Lower lobe of right lung (tissue), 2 donors: ENCODE measurements around the gene CCL19. TPM values are rescaled to one million over a fixed set of nuclear protein-coding genes. Genes with fewer than 3 reads are reported as not detected.

Source experiments
- ATAC-seq, 2 donors: fragments of 200-7000 bp; cut with Tn5 transposase; one replicate each; pipeline ENCODE4 v1.9.1; 2020 to 2022; ENCODE audit warnings: mild to moderate bottlenecking in 2 of 2, moderate library complexity in 2 of 2
- DNase-seq: peaks from one replicate; pipeline ENCODE4 v3.0.0-alpha.2; 2020
- H3K27ac ChIP-seq: fragments of 200-600 bp; one replicate; pipeline ENCODE4 v1.8.0; 2022
- H3K27me3 ChIP-seq: fragments of 200-600 bp; one replicate; pipeline ENCODE4 v1.8.0; 2022; ENCODE audit warnings: low read depth
- H3K36me3 ChIP-seq: fragments of 200-600 bp; one replicate; pipeline ENCODE4 v1.8.0; 2022; ENCODE audit warnings: mild to moderate bottlenecking
- H3K4me1 ChIP-seq: fragments of 200-600 bp; one replicate; pipeline ENCODE4 v1.8.0; 2022
- H3K4me3 ChIP-seq: fragments of 200-600 bp; one replicate; pipeline ENCODE4 v1.8.0; 2022; ENCODE audit warnings: mild to moderate bottlenecking
- H3K9me3 ChIP-seq: fragments of 200-600 bp; one replicate; pipeline ENCODE4 v1.8.0; 2022
- intact Hi-C: fragments of 100-400 bp; cut with DNase I; formaldehyde crosslinking; loops from one replicate; pipeline ENCODE4 v1.11.0; 2022
- total RNA-seq: library from RNA; stranded (reverse); fragmentation: NEBNext Ultra II Directional; extraction: Animal tissue kit (Norgen Biotek cat#: 25700); gene quantifications from one replicate; pipeline ENCODE4 v1.2.1, GENCODE V29; 2021
- TF ChIP-seq, protein P1 (sequence below): fragments of 200-600 bp; IDR thresholded peaks from one replicate; pipeline ENCODE4 v1.8.0; 2022; ENCODE audit warnings: antibody characterized with exemption, mild to moderate bottlenecking
- donor health status: DM: no; HTN: yes; CAD: no; lungs with severe emphysema.

The CCL19 gene
- total RNA-seq, 1 donor from 2014 or later: 2.4 TPM

DNA sequence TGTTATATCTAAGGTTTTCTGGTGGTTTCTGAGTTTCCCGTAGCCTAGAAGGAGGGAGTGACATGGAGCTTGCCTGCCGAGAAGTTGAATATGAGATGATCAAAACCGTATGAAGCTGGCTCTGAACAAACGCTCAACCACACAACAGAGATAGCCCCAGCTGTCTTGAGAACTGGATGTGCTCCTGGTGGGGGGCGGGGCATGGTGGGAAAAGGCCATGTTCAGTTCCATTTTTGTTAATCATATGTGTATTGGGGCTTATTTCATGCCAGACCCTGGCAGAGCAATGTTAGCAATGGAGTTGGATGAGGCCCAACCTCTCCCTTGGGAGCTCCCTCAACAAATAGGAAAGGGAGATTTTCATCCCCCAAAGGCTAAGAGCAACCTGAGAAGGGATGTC is 4.8 kb downstream of the CCL19 start:
- Histone ChIP-seq H3K9me3 (no peaks in the 10 kb centered on the region), H3K27ac (no peak overlapping the region), H3K36me3 (no peaks in the 10 kb centered on the region), H3K4me1 (peaks cover 5% of the 10 kb centered on the region), H3K4me3 (no peak overlapping the region), H3K27me3 (no peaks in the 10 kb centered on the region)
- DNase-seq (no peak), ATAC-seq (no peak)
- TF ChIP-seq, protein P1, sequence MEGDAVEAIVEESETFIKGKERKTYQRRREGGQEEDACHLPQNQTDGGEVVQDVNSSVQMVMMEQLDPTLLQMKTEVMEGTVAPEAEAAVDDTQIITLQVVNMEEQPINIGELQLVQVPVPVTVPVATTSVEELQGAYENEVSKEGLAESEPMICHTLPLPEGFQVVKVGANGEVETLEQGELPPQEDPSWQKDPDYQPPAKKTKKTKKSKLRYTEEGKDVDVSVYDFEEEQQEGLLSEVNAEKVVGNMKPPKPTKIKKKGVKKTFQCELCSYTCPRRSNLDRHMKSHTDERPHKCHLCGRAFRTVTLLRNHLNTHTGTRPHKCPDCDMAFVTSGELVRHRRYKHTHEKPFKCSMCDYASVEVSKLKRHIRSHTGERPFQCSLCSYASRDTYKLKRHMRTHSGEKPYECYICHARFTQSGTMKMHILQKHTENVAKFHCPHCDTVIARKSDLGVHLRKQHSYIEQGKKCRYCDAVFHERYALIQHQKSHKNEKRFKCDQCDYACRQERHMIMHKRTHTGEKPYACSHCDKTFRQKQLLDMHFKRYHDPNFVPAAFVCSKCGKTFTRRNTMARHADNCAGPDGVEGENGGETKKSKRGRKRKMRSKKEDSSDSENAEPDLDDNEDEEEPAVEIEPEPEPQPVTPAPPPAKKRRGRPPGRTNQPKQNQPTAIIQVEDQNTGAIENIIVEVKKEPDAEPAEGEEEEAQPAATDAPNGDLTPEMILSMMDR: no peak
- intact Hi-C loops: no loop called here

DNA sequence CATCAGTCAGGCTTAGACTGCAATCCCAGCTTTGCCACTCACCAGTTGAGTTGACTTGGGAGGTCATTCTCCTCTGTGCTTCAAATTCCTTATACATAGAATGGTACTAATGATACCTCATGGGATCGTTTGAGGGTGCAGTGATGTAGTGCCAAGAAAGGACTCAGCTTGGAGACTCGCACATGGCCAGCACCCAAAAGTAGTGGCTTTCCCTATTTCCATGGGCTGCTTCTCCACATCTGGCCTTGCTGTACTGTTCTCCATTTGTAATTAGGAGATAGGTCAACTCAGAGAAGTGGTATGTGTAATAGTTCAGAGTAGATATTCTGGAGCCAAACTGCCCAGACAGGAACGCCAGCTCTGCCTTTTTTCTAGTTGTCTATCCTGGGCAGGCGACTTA is 5.5 kb downstream of the CCL19 start:
- intact Hi-C loops: no loop called here
- TF ChIP-seq, protein P1: no peak
- Histone ChIP-seq H3K27ac (no peak overlapping the region), H3K27me3 (no peaks in the 10 kb centered on the region), H3K9me3 (no peaks in the 10 kb centered on the region), H3K4me1 (peaks cover under 1% of the 10 kb centered on the region), H3K36me3 (no peaks in the 10 kb centered on the region), H3K4me3 (no peak overlapping the region)
- DNase-seq: no peak
- ATAC-seq: no peak

DNA sequence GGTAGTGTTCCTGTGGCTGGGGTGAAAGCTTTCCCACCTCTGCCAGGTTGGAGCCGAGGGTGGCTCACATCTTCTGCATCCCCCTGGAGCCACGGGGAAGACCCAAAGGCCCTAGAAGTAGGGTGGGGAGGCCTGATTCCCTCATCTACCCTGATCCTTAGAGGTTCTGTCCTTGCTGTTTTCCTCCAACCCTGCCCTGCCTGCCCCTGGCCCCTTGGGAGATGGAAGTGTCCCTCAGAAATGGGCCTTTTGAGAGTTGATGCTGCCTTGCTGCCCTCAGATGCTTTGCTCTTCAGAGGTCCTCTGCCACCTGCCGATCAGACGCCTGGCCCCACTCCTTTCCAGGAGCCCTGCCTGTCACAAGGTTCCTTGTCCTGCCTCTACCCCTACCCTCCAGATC is 6.3 kb downstream of the CCL19 start:
- Histone ChIP-seq H3K4me1 (no peaks in the 10 kb centered on the region), H3K9me3 (no peaks in the 10 kb centered on the region), H3K27me3 (no peaks in the 10 kb centered on the region), H3K27ac (no peak overlapping the region), H3K36me3 (no peaks in the 10 kb centered on the region), H3K4me3 (no peak overlapping the region)
- TF ChIP-seq, protein P1: no peak
- intact Hi-C loops: no loop called here
- ATAC-seq: no peak
- DNase-seq: no peak

DNA sequence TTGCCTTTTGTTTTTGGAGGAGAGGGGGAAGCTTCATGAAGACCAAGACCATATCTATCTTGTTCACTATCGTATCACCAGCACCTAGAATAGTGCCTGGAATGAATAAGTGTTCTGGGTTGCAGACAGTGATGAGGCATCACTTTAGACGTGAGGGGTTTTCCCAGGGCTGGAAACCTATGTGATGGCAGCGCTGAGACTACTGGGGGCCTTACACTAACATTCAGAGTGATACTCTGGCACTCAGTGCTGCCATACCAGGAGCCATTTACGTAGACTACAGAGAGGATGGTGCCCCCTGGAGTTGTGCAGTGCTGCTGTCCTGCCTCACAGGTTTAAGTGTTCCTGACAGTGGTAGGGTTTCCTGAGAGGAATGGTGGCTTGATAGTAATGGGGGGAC is 6.9 kb downstream of the CCL19 start:
- H3K36me3 ChIP-seq: no peaks in the 10 kb centered on the region
- intact Hi-C loops: no loop called here

DNA sequence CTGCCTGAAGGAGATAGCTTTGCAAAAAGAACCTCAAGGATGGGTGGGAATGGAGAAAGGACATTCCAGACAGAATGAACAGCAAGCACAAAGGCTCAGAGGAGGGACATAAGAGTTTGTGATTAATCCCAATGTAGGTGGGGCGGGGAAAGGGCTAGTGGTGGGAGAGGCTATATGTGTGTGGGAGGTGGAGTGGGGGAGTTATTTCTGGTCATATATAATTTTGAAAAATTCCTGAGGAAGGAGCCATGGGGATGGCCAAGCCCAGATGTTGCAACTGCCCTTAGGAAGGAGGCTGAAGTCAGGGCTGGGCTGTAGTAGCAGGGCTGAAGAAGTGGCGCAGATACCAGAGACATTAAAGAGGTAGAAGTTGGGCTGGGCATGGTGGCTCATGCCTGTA is 15.2 kb downstream of the CCL19 start:
- intact Hi-C loops: no loop called here
- Histone ChIP-seq H3K9me3 (no peaks in the 10 kb centered on the region), H3K27me3 (no peaks in the 10 kb centered on the region), H3K4me3 (no peak overlapping the region), H3K36me3 (no peaks in the 10 kb centered on the region), H3K27ac (no peak overlapping the region), H3K4me1 (no peaks in the 10 kb centered on the region)
- TF ChIP-seq, protein P1: no peak
- no peak for DNase-seq
- no peak for ATAC-seq

More for the DNA sequence above, 6.9 kb downstream of the CCL19 start:
- no peak for DNase-seq
- TF ChIP-seq, protein P1: no peak
- Histone ChIP-seq H3K27me3 (no peaks in the 10 kb centered on the region), H3K9me3 (no peaks in the 10 kb centered on the region), H3K4me3 (no peak overlapping the region), H3K4me1 (no peaks in the 10 kb centered on the region), H3K27ac (no peak overlapping the region)
- ATAC-seq: no peak
